Measurements from ENCODE around the gene GCKR.

GCKR gene

DNA sequence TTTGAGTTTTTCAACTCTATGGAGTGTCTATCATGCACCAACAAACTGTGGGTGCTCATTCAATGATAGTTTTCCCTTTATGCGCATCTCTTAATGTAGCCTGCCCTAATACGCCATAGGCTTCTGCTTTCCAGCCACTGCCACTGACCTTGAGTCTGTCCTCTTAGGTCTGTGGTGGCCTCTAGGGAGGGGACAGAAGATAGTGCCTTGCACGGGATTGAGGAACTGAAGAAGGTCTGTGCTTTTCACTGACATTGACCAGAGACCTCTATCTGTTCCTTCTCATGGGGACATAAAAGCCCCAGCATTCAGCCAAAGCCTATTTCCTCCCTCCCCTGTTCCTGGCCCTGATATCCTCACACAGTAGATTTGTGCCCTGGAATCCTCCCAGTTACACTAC, 2.3 kb downstream of the GCKR start:
- H3K27me3 ChIP-seq (ENCODE audit: control insufficient read depth in 1 of 2, insufficient read depth in 1 of 2, low read length in 2 of 2): peaks cover 0 to 33% of the 10 kb centered on the region in 2 experiments
- H3K79me1 ChIP-seq (replicated peaks; ENCODE audit: low read length, poor library complexity, severe bottlenecking): peaks cover 6% of the 10 kb centered on the region
- H2BK15ac ChIP-seq (ENCODE audit: low read depth, poor library complexity, severe bottlenecking): no peak overlapping the region
- no peak overlapping the region for H3K18ac ChIP-seq (ENCODE audit: low read depth in 1 of 2, low read length in 2 of 2)
- H3K36me3 ChIP-seq (ENCODE audit: control insufficient read depth in 1 of 2, insufficient read depth in 2 of 2, low read depth in 1 of 2, low read length in 2 of 2): no peaks in the 10 kb centered on the region
- no peak for DNase-seq
- H3K9me3 ChIP-seq (ENCODE audit: control insufficient read depth, low read length): no peaks in the 10 kb centered on the region
- H4K91ac ChIP-seq (ENCODE audit: low read length): no peak overlapping the region
- peaks cover 10% of the 10 kb centered on the region for H3K4me1 ChIP-seq (ENCODE audit: control insufficient read depth, insufficient read depth, low read depth, low read length)
- no peak overlapping the region for H3K23ac ChIP-seq (ENCODE audit: low read length in 2 of 2)
- no peak overlapping the region for H3K4ac ChIP-seq (ENCODE audit: low read depth in 1 of 2, low read length in 2 of 2)
- no peak overlapping the region for H2BK120ac ChIP-seq (ENCODE audit: low read depth, low read length)
- 86% methylated on average over 3 of the region's 3 CpGs for WGBS
- no peak overlapping the region for H2BK5ac ChIP-seq (ENCODE audit: low read depth, low read length, poor library complexity, severe bottlenecking)
- H3K27ac ChIP-seq (ENCODE audit: low read length, poor library complexity, severe bottlenecking): no peak overlapping the region
- H3K14ac ChIP-seq (ENCODE audit: low read length in 2 of 2): no peak overlapping the region
- H3K4me3 ChIP-seq (ENCODE audit: insufficient read depth in 1 of 2, low read depth in 1 of 2, low read length in 2 of 2): no peak overlapping the region
- H3K9ac ChIP-seq (ENCODE audit: low read length): no peak overlapping the region
- H3K4me2 ChIP-seq (ENCODE audit: low read length, poor library complexity, severe bottlenecking): no peak overlapping the region
- no peak overlapping the region for H4K8ac ChIP-seq (ENCODE audit: low read length)
- no peak overlapping the region for H2AK5ac ChIP-seq (ENCODE audit: low read length, severe bottlenecking)
- H2AFZ ChIP-seq (ENCODE audit: low read depth, low read length): no peak overlapping the region
- H2BK12ac ChIP-seq (ENCODE audit: low read length in 2 of 2): no peak overlapping the region

DNA sequence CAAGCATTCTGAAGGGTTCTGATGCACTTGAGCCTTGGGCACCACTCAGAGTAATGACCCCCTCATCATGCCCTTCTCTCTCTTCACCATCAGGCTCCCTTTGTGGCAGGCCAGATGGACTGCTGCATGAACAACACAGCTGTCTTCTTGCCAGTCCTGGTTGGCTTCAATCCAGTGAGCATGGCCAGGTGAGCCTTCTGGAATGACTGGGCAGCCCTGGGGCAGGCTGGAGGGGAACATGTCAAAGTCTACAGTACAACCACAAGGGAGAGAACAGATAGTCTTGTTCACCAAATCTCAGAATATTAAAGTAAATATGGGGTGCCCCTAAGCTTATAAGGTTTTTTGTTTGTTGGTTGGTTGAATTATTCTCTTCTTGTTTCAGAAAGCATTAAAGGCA, 4.4 kb downstream of the GCKR start:
- Histone ChIP-seq H3K4me1 (ENCODE audit: control insufficient read depth, insufficient read depth, low read depth, low read length) (peaks cover 3% of the 10 kb centered on the region), H3K79me1 (replicated peaks; ENCODE audit: low read length, poor library complexity, severe bottlenecking) (no peaks in the 10 kb centered on the region), H3K4ac (ENCODE audit: low read depth in 1 of 2, low read length in 2 of 2) (no peak overlapping the region), H3K18ac (ENCODE audit: low read depth in 1 of 2, low read length in 2 of 2) (no peak overlapping the region), H4K8ac (ENCODE audit: low read length) (no peak overlapping the region), H2BK15ac (ENCODE audit: low read depth, poor library complexity, severe bottlenecking) (no peak overlapping the region), H3K9me3 (ENCODE audit: control insufficient read depth, low read length) (no peaks in the 10 kb centered on the region), H3K4me3 (ENCODE audit: insufficient read depth in 1 of 2, low read depth in 1 of 2, low read length in 2 of 2) (no peak overlapping the region), H3K9ac (ENCODE audit: low read length) (no peak overlapping the region), H2BK120ac (ENCODE audit: low read depth, low read length) (no peak overlapping the region), H2AK5ac (ENCODE audit: low read length, severe bottlenecking) (no peak overlapping the region), H3K27me3 (ENCODE audit: control insufficient read depth in 1 of 2, insufficient read depth in 1 of 2, low read length in 2 of 2) (peaks cover 0 to 33% of the 10 kb centered on the region in 2 experiments), H3K14ac (ENCODE audit: low read length in 2 of 2) (no peak overlapping the region), H2AFZ (ENCODE audit: low read depth, low read length) (no peak overlapping the region), H3K27ac (ENCODE audit: low read length, poor library complexity, severe bottlenecking) (no peak overlapping the region), H3K23ac (ENCODE audit: low read length in 2 of 2) (no peak overlapping the region), H3K4me2 (ENCODE audit: low read length, poor library complexity, severe bottlenecking) (no peak overlapping the region), H2BK12ac (ENCODE audit: low read length in 2 of 2) (no peak overlapping the region), H2BK5ac (ENCODE audit: low read depth, low read length, poor library complexity, severe bottlenecking) (no peak overlapping the region), H4K91ac (ENCODE audit: low read length) (peak overlapping the region; percentile 53), H3K36me3 (ENCODE audit: control insufficient read depth in 1 of 2, insufficient read depth in 2 of 2, low read depth in 1 of 2, low read length in 2 of 2) (no peaks in the 10 kb centered on the region)
- DNase-seq: no peak

DNA sequence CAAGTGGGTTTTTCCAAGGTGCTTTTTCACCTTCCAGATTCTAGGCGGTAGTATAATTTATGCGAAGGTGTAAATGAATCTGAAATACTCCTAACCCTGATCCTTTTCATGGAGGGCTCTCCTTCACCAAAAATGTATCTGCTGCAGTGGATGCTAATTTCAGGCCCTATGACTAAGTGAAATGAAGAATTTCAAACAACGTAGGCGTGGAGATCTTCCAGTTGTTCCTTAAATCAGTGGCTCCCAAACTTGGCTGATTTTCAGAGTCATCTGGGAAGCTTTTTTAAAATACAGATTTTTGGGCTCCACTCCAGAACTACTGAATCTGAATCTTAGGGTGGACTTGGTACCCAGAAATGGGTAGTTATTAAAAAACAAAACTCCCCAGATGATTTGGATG, 5.5 kb downstream of the GCKR start:
- Histone ChIP-seq H2BK12ac (ENCODE audit: low read length in 2 of 2) (no peak overlapping the region), H2BK5ac (ENCODE audit: low read depth, low read length, poor library complexity, severe bottlenecking) (no peak overlapping the region), H3K9ac (ENCODE audit: low read length) (no peak overlapping the region), H3K9me3 (ENCODE audit: control insufficient read depth, low read length) (no peaks in the 10 kb centered on the region), H2BK15ac (ENCODE audit: low read depth, poor library complexity, severe bottlenecking) (no peak overlapping the region), H3K79me1 (replicated peaks; ENCODE audit: low read length, poor library complexity, severe bottlenecking) (no peaks in the 10 kb centered on the region), H3K14ac (ENCODE audit: low read length in 2 of 2) (no peak overlapping the region), H2BK120ac (ENCODE audit: low read depth, low read length) (no peak overlapping the region), H3K36me3 (ENCODE audit: control insufficient read depth in 1 of 2, insufficient read depth in 2 of 2, low read depth in 1 of 2, low read length in 2 of 2) (no peaks in the 10 kb centered on the region), H3K4me3 (ENCODE audit: insufficient read depth in 1 of 2, low read depth in 1 of 2, low read length in 2 of 2) (no peak overlapping the region), H3K4ac (ENCODE audit: low read depth in 1 of 2, low read length in 2 of 2) (no peak overlapping the region), H2AFZ (ENCODE audit: low read depth, low read length) (no peak overlapping the region), H2AK5ac (ENCODE audit: low read length, severe bottlenecking) (no peak overlapping the region), H3K18ac (ENCODE audit: low read depth in 1 of 2, low read length in 2 of 2) (no peak overlapping the region), H3K23ac (ENCODE audit: low read length in 2 of 2) (no peak overlapping the region), H3K4me1 (ENCODE audit: control insufficient read depth, insufficient read depth, low read depth, low read length) (peaks cover under 1% of the 10 kb centered on the region), H4K8ac (ENCODE audit: low read length) (no peak overlapping the region), H3K27ac (ENCODE audit: low read length, poor library complexity, severe bottlenecking) (no peak overlapping the region), H4K91ac (ENCODE audit: low read length) (no peak overlapping the region), H3K4me2 (ENCODE audit: low read length, poor library complexity, severe bottlenecking) (no peak overlapping the region), H3K27me3 (ENCODE audit: control insufficient read depth in 1 of 2, insufficient read depth in 1 of 2, low read length in 2 of 2) (peaks cover 3 to 25% of the 10 kb centered on the region in 2 experiments)
- 99% methylated on average over 4 of the region's 4 CpGs for WGBS
- no peak for DNase-seq

DNA sequence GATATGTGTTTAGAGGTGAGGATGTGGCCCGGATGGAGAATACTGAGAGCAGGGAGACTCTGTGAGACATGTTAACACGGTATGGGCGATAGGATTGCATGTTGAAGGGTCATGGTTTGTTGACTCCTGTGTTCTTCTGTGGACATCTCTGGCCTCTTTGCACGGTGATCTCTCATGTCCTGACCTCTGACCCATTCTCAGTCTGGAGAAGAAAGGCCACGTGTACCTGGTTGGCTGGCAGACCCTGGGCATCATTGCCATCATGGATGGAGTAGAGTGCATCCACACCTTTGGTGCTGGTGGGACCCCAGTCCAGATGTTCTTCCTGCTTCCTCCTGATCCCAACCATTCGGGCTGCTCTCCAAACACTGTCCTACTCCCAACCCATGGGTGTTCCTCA, 9.9 kb downstream of the GCKR start:
- H2BK5ac ChIP-seq (ENCODE audit: low read depth, low read length, poor library complexity, severe bottlenecking): no peak overlapping the region
- DNase-seq: no peak
- no peak overlapping the region for H3K18ac ChIP-seq (ENCODE audit: low read depth in 1 of 2, low read length in 2 of 2)
- no peak overlapping the region for H2AK5ac ChIP-seq (ENCODE audit: low read length, severe bottlenecking)
- H3K4me1 ChIP-seq (ENCODE audit: control insufficient read depth, insufficient read depth, low read depth, low read length): no peaks in the 10 kb centered on the region
- peaks cover 3 to 17% of the 10 kb centered on the region in 2 experiments for H3K27me3 ChIP-seq (ENCODE audit: control insufficient read depth in 1 of 2, insufficient read depth in 1 of 2, low read length in 2 of 2)
- H2BK120ac ChIP-seq (ENCODE audit: low read depth, low read length): no peak overlapping the region
- H3K9ac ChIP-seq (ENCODE audit: low read length): no peak overlapping the region
- H4K91ac ChIP-seq (ENCODE audit: low read length): no peak overlapping the region
- no peaks in the 10 kb centered on the region for H3K79me1 ChIP-seq (replicated peaks; ENCODE audit: low read length, poor library complexity, severe bottlenecking)
- no peak overlapping the region for H3K4me2 ChIP-seq (ENCODE audit: low read length, poor library complexity, severe bottlenecking)
- no peak overlapping the region for H4K8ac ChIP-seq (ENCODE audit: low read length)
- 84% methylated on average over 6 of the region's 6 CpGs for whole genome bisulfite sequencing
- H3K4me3 ChIP-seq (ENCODE audit: insufficient read depth in 1 of 2, low read depth in 1 of 2, low read length in 2 of 2): no peak overlapping the region
- no peaks in the 10 kb centered on the region for H3K36me3 ChIP-seq (ENCODE audit: control insufficient read depth in 1 of 2, insufficient read depth in 2 of 2, low read depth in 1 of 2, low read length in 2 of 2)
- no peak overlapping the region for H2BK15ac ChIP-seq (ENCODE audit: low read depth, poor library complexity, severe bottlenecking)
- no peak overlapping the region for H3K27ac ChIP-seq (ENCODE audit: low read length, poor library complexity, severe bottlenecking)
- no peak overlapping the region for H3K14ac ChIP-seq (ENCODE audit: low read length in 2 of 2)
- no peak overlapping the region for H2BK12ac ChIP-seq (ENCODE audit: low read length in 2 of 2)
- H3K23ac ChIP-seq (ENCODE audit: low read length in 2 of 2): no peak overlapping the region
- H2AFZ ChIP-seq (ENCODE audit: low read depth, low read length): no peak overlapping the region
- no peak overlapping the region for H3K4ac ChIP-seq (ENCODE audit: low read depth in 1 of 2, low read length in 2 of 2)
- H3K9me3 ChIP-seq (ENCODE audit: control insufficient read depth, low read length): no peaks in the 10 kb centered on the region
